IMR-90 (cell line): ENCODE data around the gene DHX40. TPM values are rescaled to one million over a fixed set of nuclear protein-coding genes. Genes with fewer than 3 reads are reported as not detected.

Experiments used
- ATAC-seq: fragments of 200-7000 bp; cut with Tn5 transposase; 2 replicates; pipeline ENCODE4 v1.9.1; 2020; ENCODE audit warnings: low read depth, mild to moderate bottlenecking, moderate library complexity
- BruUV-seq: library from RNA; stranded (reverse); fragments of 400-500 nt; replicated peaks from 2 replicates; lab custom pipeline; 2021; lab: Mats Ljungman, UMichigan
- CTCF ChIA-PET: fragments of 300-600 bp; formaldehyde crosslinking; extraction: SDS; loops from one replicate; lab custom pipeline; 2021; ENCODE audit warnings: antibody characterized with exemption; lab: Yijun Ruan, JAX
- POLR2A ChIA-PET: fragments of 300-600 bp; sonication (Branson Sonifier 250); formaldehyde crosslinking; loops from one replicate; lab custom pipeline; 2022; ENCODE audit warnings: antibody characterized with exemption; ENCODE audit not compliant: unreplicated experiment; lab: Charles Lee
- DNase-seq: peaks from one replicate; pipeline ENCODE4 v3.0.0; 2013
- H2AFZ ChIP-seq: replicated peaks from 2 replicates; pipeline ENCODE3; 2013; ENCODE audit warnings: low read length, mild to moderate bottlenecking; ENCODE audit not compliant: poor library complexity
- H2AK5ac ChIP-seq: 2 replicates; pipeline ENCODE4 v1.6.1; 2013; ENCODE audit warnings: low read depth, low read length, inconsistent platforms
- H2AK9ac ChIP-seq: replicated peaks from 2 replicates; pipeline ENCODE3; 2013; ENCODE audit warnings: mild to moderate bottlenecking, low read depth, low read length, moderate library complexity; ENCODE audit not compliant: poor library complexity
- H2BK120ac ChIP-seq: 2 replicates; pipeline ENCODE4 v1.6.1; 2013; ENCODE audit warnings: low read depth, low read length, inconsistent platforms
- H2BK15ac ChIP-seq: 3 replicates; pipeline ENCODE4 v1.6.1; 2013; ENCODE audit warnings: low read depth, low read length, inconsistent platforms
- H2BK20ac ChIP-seq: 2 replicates; pipeline ENCODE4 v1.6.1; 2013; ENCODE audit warnings: low read depth, mild to moderate bottlenecking, inconsistent platforms, low read length, moderate library complexity
- H2BK5ac ChIP-seq: 2 replicates; pipeline ENCODE4 v1.6.1; 2013; ENCODE audit warnings: mild to moderate bottlenecking, low read depth, low read length, inconsistent platforms; ENCODE audit not compliant: poor library complexity, severe bottlenecking
- H3K14ac ChIP-seq: replicated peaks from 2 replicates; pipeline ENCODE4 v1.6.1; 2013; ENCODE audit warnings: low read depth, low read length, inconsistent platforms
- H3K18ac ChIP-seq: 2 replicates; pipeline ENCODE4 v1.6.1; 2013; ENCODE audit warnings: low read depth, low read length, control low read depth
- H3K23ac ChIP-seq: 2 replicates; pipeline ENCODE4 v1.6.1; 2013; ENCODE audit warnings: low read depth, low read length, inconsistent platforms
- H3K27ac ChIP-seq: 2 replicates; pipeline ENCODE4 v1.5.1; 2013; ENCODE audit warnings: mild to moderate bottlenecking, control low read depth, low read length; ENCODE audit not compliant: insufficient read depth
- H3K27me3 ChIP-seq: 2 replicates; pipeline ENCODE4 v1.6.1; 2013; ENCODE audit warnings: low read length; ENCODE audit not compliant: control insufficient read depth, insufficient read depth
- H3K36me3 ChIP-seq: 2 replicates; pipeline ENCODE4 v1.6.1; 2013; ENCODE audit warnings: low read length, mixed read lengths; ENCODE audit not compliant: control insufficient read depth, insufficient read depth
- H3K4ac ChIP-seq: 2 replicates; pipeline ENCODE4 v1.6.1; 2013; ENCODE audit warnings: low read depth, low read length, inconsistent platforms
- H3K4me1 ChIP-seq: 2 replicates; pipeline ENCODE4 v1.6.1; 2013; ENCODE audit warnings: low read length, mixed read lengths; ENCODE audit not compliant: control insufficient read depth, insufficient read depth
- H3K4me2 ChIP-seq: 2 replicates; pipeline ENCODE4 v1.6.1; 2013; ENCODE audit warnings: low read depth, mild to moderate bottlenecking, control low read depth, low read length, moderate library complexity
- H3K4me3 ChIP-seq: 2 replicates; pipeline ENCODE4 v1.5.1; 2013; ENCODE audit warnings: low read depth, mild to moderate bottlenecking, control low read depth, low read length, moderate library complexity; ENCODE audit not compliant: insufficient read depth
- H3K56ac ChIP-seq: 2 replicates; pipeline ENCODE4 v1.6.1; 2013; ENCODE audit warnings: low read length, inconsistent platforms; ENCODE audit not compliant: insufficient read depth; ENCODE audit errors: extremely low read depth
- H3K79me1 ChIP-seq, 2 experiments: 2 replicates each; pipeline ENCODE4 v1.6.1; 2013; ENCODE audit warnings: low read length in 2 of 2, inconsistent platforms in 1 of 2, low read depth in 1 of 2
- H3K9ac ChIP-seq: 2 replicates; pipeline ENCODE4 v1.6.1; 2013; ENCODE audit warnings: low read depth, low read length, control low read depth
- H3K9me1 ChIP-seq: 2 replicates; pipeline ENCODE4 v1.6.1; 2013; ENCODE audit warnings: low read length, inconsistent platforms; ENCODE audit not compliant: insufficient read depth
- H3K9me3 ChIP-seq: 2 replicates; pipeline ENCODE4 v1.6.1; 2013; ENCODE audit warnings: low read length; ENCODE audit not compliant: control insufficient read depth, insufficient read depth
- H4K20me1 ChIP-seq: 2 replicates; pipeline ENCODE4 v1.6.1; 2013; ENCODE audit warnings: low read length, inconsistent platforms; ENCODE audit not compliant: insufficient read depth
- H4K5ac ChIP-seq: 2 replicates; pipeline ENCODE4 v1.6.1; 2013; ENCODE audit warnings: mild to moderate bottlenecking, low read depth, low read length, control low read depth
- H4K8ac ChIP-seq, 2 experiments: 2 replicates each; pipeline ENCODE4 v1.6.1; 2013; ENCODE audit warnings: low read depth in 2 of 2, low read length in 2 of 2, control low read depth in 1 of 2, inconsistent platforms in 1 of 2
- H4K91ac ChIP-seq: 2 replicates; pipeline ENCODE4 v1.6.1; 2013; ENCODE audit warnings: low read depth, low read length, inconsistent platforms; ENCODE audit not compliant: insufficient read depth
- MAFK ChIP-seq: IDR thresholded peaks from 2 replicates; pipeline ENCODE4 v1.6.1; 2012; ENCODE audit warnings: low read depth, low read length, improper control_type of control experiment
- MAZ ChIP-seq: IDR thresholded peaks from 2 replicates; pipeline ENCODE4 v1.6.1; 2012; ENCODE audit warnings: low read depth, mild to moderate bottlenecking, low read length, improper control_type of control experiment, moderate library complexity, borderline replicate concordance
- WGBS, 2 experiments: methylation state at CpG; one replicate each; pipeline versions ENCODE4 v1.1.5 to v1.1.7; 2013; ENCODE audit warnings: missing lambda C conversion rate in 2 of 2; ENCODE audit not compliant: insufficient read length in 1 of 2; ENCODE audit errors: extremely low coverage in 2 of 2; 5-methylcytosine and 5-hydroxymethylcytosine counted together
- dilution Hi-C: fragments of 300-500 bp; cut with HindIII; formaldehyde crosslinking; loops from one replicate; pipeline ENCODE4 v1.14.3; 2018; ENCODE audit warnings: low sequenced_read_pairs; ENCODE audit not compliant: unreplicated experiment
- in situ Hi-C: fragments of 300-500 bp; cut with MboI; formaldehyde crosslinking; loops from 3 replicates; pipeline ENCODE4 v1.14.3; 2019; ENCODE audit warnings: low sequenced_read_pairs, inconsistent platforms, mixed read lengths
- intact Hi-C: fragments of 100-400 bp; cut with micrococcal nuclease; formaldehyde crosslinking; loops from 2 replicates; pipeline ENCODE4 v1.10.0; 2022
- polyA plus RNA-seq, 3 experiments: library from polyadenylated mRNA; depleted of rRNA; stranded (reverse); fragments of >200 nt; gene quantifications; 2 replicates each; pipeline ENCODE4 v1.2.3, GENCODE V29; 2012; ENCODE audit warnings: low replicate concordance in 1 of 3
- total RNA-seq: library from RNA; depleted of rRNA; stranded (reverse); fragments of >200 nt; gene quantifications from 2 replicates; pipeline ENCODE4 v1.2.3, GENCODE V29; 2012

DHX40 gene
- total and polyA plus RNA-seq, 2 of the 4 experiments (the other 2 are of a cell fraction) = 17.4 to 44.4 TPM

- Histone ChIP-seq H3K9ac (no peak overlapping the region), H4K8ac (no peak overlapping the region), H3K4me1 (peaks cover 11% of the 10 kb centered on the region), H3K23ac (no peak overlapping the region), H2AK5ac (no peak overlapping the region), H3K4me2 (peak overlapping the region; percentile 1; the same call in 1 of the 2 replicates), H2AK9ac (no peak overlapping the region), H2AFZ (no peak overlapping the region), H3K56ac (no peak overlapping the region), H2BK120ac (no peak overlapping the region), H3K9me1 (peaks cover 7% of the 10 kb centered on the region), H2BK20ac (no peak overlapping the region), H4K91ac (no peak overlapping the region), H3K18ac (no peak overlapping the region), H3K79me1 (peaks cover 3 to 25% of the 10 kb centered on the region in 2 experiments; a peak in 3 of 4 replicates), H3K4me3 (no peak overlapping the region), H3K9me3 (no peaks in the 10 kb centered on the region), H3K14ac (no peak overlapping the region), H4K20me1 (peaks cover 99% of the 10 kb centered on the region), H3K4ac (no peak overlapping the region), H2BK15ac (no peak overlapping the region), H4K5ac (no peak overlapping the region), H3K36me3 (peaks cover 3% of the 10 kb centered on the region), H2BK5ac (no peak overlapping the region), H3K27ac (no peak overlapping the region), H3K27me3 (no peaks in the 10 kb centered on the region)
- DNase-seq (no peak), ATAC-seq (no peak)
- dilution Hi-C loops = no loop called here
- TF ChIP-seq MAZ (no peak), MAFK (peak; percentile 97)
- intact Hi-C loops = no loop called here
- WGBS, 2 experiments = no CpG with 5 or more reads among the region's 5 CpGs
- in situ Hi-C loops = no loop called here
- CTCF ChIA-PET = interaction anchor here (1.2 kb wide), 1 partner anchor 26 kb away, joined by 3 read pairs; no protein-coding TSS in a partner anchor
- BruUV-seq = no TSS peak
- POLR2A ChIA-PET = interaction anchor here (0.5 kb wide), 1 partner anchor 14 kb away, joined by 4 read pairs; the partner anchor contains the start of gene CLTC
These were observed 68.4 kb downstream of the DHX40 start for GRCh38 chr17:59633658-59634359.
